ENCODE results near the gene CFB. TPM values are rescaled to one million over a fixed set of nuclear protein-coding genes. Genes with fewer than 3 reads are reported as not detected.

Gene CFB
- total RNA-seq, 1 experiment from 2014 or later = 0.32 TPM

DNA sequence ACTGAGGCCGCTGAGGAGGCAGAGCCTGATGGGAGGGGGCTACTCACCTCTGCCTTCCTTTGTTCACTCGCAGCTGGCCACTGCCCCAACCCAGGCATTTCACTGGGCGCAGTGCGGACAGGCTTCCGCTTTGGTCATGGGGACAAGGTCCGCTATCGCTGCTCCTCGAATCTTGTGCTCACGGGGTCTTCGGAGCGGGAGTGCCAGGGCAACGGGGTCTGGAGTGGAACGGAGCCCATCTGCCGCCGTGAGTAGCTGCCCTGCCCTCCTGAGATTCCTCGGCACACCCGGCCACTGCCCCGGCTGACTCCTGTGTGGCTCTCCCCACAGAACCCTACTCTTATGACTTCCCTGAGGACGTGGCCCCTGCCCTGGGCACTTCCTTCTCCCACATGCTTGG, 12.4 kb upstream of the CFB start:
- Histone ChIP-seq H3K27me3 (replicated peaks; ENCODE audit: insufficient read depth, low read depth, low read length, poor library complexity) (no peaks in the 10 kb centered on the region), H3K4me1 (ENCODE audit: insufficient read depth, low read length, poor library complexity, severe bottlenecking) (no peaks in the 10 kb centered on the region), H3K9me3 (ENCODE audit: low read depth, low read length, poor library complexity, severe bottlenecking) (no peaks in the 10 kb centered on the region), H3K4me3 (ENCODE audit: low read depth, low read length, poor library complexity, severe bottlenecking) (no peak overlapping the region), H3K36me3 (ENCODE audit: insufficient read depth, low read length, poor library complexity, severe bottlenecking) (no peaks in the 10 kb centered on the region), H3K27ac (ENCODE audit: low read depth, low read length, poor library complexity, severe bottlenecking) (no peak overlapping the region)
- no peak for TF ChIP-seq EZH2 (IDR thresholded peaks at IDR 0.05; ENCODE audit: borderline replicate concordance, low read depth, low read length, poor library complexity, severe bottlenecking)
- TF ChIP-seq, protein P1, sequence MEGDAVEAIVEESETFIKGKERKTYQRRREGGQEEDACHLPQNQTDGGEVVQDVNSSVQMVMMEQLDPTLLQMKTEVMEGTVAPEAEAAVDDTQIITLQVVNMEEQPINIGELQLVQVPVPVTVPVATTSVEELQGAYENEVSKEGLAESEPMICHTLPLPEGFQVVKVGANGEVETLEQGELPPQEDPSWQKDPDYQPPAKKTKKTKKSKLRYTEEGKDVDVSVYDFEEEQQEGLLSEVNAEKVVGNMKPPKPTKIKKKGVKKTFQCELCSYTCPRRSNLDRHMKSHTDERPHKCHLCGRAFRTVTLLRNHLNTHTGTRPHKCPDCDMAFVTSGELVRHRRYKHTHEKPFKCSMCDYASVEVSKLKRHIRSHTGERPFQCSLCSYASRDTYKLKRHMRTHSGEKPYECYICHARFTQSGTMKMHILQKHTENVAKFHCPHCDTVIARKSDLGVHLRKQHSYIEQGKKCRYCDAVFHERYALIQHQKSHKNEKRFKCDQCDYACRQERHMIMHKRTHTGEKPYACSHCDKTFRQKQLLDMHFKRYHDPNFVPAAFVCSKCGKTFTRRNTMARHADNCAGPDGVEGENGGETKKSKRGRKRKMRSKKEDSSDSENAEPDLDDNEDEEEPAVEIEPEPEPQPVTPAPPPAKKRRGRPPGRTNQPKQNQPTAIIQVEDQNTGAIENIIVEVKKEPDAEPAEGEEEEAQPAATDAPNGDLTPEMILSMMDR (conservative IDR thresholded peaks at IDR 0.05; ENCODE audit: low read depth, low read length) = no peak
- no peak for DNase-seq (ENCODE audit: low spot score)
- POLR2A ChIA-PET (ENCODE audit: low non-redundant PET) = no interaction called here
- no TSS peak for BruUV-seq (replicated peaks)
- intact Hi-C loops (cut with micrococcal nuclease; ENCODE audit: unreplicated experiment) = no loop called here
- CTCF ChIA-PET = no interaction called here

DNA sequence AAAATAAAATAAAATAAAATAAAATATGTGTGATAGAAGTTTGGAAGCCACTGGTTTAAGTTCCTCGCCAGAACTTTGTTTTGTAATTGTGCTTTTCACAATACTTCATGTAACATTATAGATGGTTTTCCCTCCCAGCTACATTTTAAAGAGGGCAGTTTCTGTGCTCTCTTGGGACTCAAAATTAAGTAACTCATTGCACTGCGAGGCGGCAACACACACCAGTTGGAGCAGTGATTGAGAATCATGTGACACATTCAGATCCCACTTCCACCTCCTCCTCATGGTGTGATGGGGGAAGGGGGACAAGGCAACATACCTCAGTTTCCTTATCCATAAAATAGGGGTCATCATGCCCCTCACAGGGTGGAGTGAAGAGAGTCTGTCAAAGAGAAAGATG, 10.9 kb upstream of the CFB start:
- no peaks in the 10 kb centered on the region for H3K36me3 ChIP-seq (ENCODE audit: insufficient read depth, low read length, poor library complexity, severe bottlenecking)
- no TSS peak for BruUV-seq (replicated peaks)
- H3K4me1 ChIP-seq (ENCODE audit: insufficient read depth, low read length, poor library complexity, severe bottlenecking) = no peaks in the 10 kb centered on the region
- TF ChIP-seq, protein P1 (conservative IDR thresholded peaks at IDR 0.05; ENCODE audit: low read depth, low read length) = no peak
- no peak for TF ChIP-seq EZH2 (IDR thresholded peaks at IDR 0.05; ENCODE audit: borderline replicate concordance, low read depth, low read length, poor library complexity, severe bottlenecking)
- no peaks in the 10 kb centered on the region for H3K27me3 ChIP-seq (replicated peaks; ENCODE audit: insufficient read depth, low read depth, low read length, poor library complexity)
- no peaks in the 10 kb centered on the region for H3K9me3 ChIP-seq (ENCODE audit: low read depth, low read length, poor library complexity, severe bottlenecking)
- intact Hi-C loops (cut with micrococcal nuclease; ENCODE audit: unreplicated experiment) = no loop called here
- no peak overlapping the region for H3K4me3 ChIP-seq (ENCODE audit: low read depth, low read length, poor library complexity, severe bottlenecking)
- no peak for DNase-seq (ENCODE audit: low spot score)
- ChIA-PET CTCF (no interaction called here), POLR2A (ENCODE audit: low non-redundant PET) (no interaction called here)
- H3K27ac ChIP-seq (ENCODE audit: low read depth, low read length, poor library complexity, severe bottlenecking) = no peak overlapping the region

DNA sequence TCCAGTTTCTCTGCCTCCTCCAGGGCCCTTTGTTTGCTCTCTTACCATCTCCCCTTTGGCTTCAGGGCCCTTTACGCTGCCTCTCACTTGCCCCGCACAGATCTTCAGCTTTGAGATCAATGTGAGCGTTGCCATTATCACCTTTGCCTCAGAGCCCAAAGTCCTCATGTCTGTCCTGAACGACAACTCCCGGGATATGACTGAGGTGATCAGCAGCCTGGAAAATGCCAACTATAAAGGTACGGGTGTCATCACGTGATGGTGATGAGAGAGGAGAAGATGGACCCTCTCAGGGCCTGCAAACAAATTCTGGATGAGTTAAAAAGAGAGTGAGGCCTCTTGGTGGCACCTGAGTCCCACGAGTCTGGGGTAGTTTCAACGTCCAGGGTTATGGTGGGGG, 10.1 kb upstream of the CFB start:
- Histone ChIP-seq H3K4me3 (ENCODE audit: low read depth, low read length, poor library complexity, severe bottlenecking) (no peak overlapping the region), H3K9me3 (ENCODE audit: low read depth, low read length, poor library complexity, severe bottlenecking) (no peaks in the 10 kb centered on the region), H3K27me3 (replicated peaks; ENCODE audit: insufficient read depth, low read depth, low read length, poor library complexity) (no peaks in the 10 kb centered on the region), H3K27ac (ENCODE audit: low read depth, low read length, poor library complexity, severe bottlenecking) (no peak overlapping the region), H3K4me1 (ENCODE audit: insufficient read depth, low read length, poor library complexity, severe bottlenecking) (no peaks in the 10 kb centered on the region), H3K36me3 (ENCODE audit: insufficient read depth, low read length, poor library complexity, severe bottlenecking) (no peaks in the 10 kb centered on the region)
- POLR2A ChIA-PET (ENCODE audit: low non-redundant PET) = no interaction called here
- DNase-seq (ENCODE audit: low spot score) = no peak
- no peak for TF ChIP-seq EZH2 (IDR thresholded peaks at IDR 0.05; ENCODE audit: borderline replicate concordance, low read depth, low read length, poor library complexity, severe bottlenecking)
- TF ChIP-seq, protein P1 (conservative IDR thresholded peaks at IDR 0.05; ENCODE audit: low read depth, low read length) = no peak
- CTCF ChIA-PET = interaction anchor here (0.6 kb wide), 1 partner anchor 310 kb away, joined by 3 read pairs; no protein-coding TSS in a partner anchor
- no TSS peak for BruUV-seq (replicated peaks)
- intact Hi-C loops (cut with micrococcal nuclease; ENCODE audit: unreplicated experiment) = no loop called here

Data from A673 (cell line).